HL-60 (cell line): Measurements from ENCODE around the gene TCFL5.

Source experiments
- CTCF ChIP-seq: IDR thresholded peaks from one replicate; pipeline ENCODE4 v1.5.1; 2011; ENCODE audit warnings: low read length, control low read depth, inconsistent platforms; ENCODE audit not compliant: insufficient read depth
- POLR2AphosphoS5 ChIP-seq: IDR thresholded peaks from 2 replicates; pipeline ENCODE4 v1.6.1; 2012; ENCODE audit warnings: low read depth

DNA sequence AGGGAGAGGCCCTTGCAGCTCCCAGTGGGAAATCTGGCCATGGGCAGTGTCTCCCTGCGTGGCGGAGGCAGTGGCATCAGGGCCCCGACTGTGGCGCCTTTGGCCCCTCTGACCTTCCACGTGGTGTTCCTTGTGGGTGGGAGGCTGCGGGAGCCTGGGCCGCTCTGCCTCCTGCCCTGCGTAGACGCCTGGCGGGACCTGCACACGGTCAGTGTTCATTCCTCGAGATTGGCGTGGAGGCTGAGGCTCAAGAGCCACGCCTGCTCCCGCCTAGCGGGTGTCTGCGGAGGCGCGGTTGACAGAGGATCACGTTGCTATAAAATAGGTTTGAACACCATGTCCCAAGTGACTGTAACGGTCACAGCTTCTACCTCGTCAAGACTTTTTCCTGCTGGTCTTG lies 30.8 kb downstream of the TCFL5 start:
- TF ChIP-seq CTCF, result no peak
- TF ChIP-seq POLR2AphosphoS5, result no peak
